K562 (cell line): ENCODE measurements around the gene NFIL3. TPM values are rescaled to one million over a fixed set of nuclear protein-coding genes. Genes with fewer than 3 reads are reported as not detected.
A peak's percentile ranks its signal among the peaks of the same experiment; 100 is the strongest.

ENCODE experiments used
- ATAC-seq: fragments of 200-7000 bp; cut with Tn5 transposase; 3 replicates; pipeline ENCODE4 v1.9.1; 2020; ENCODE audit warnings: moderate library complexity
- BruUV-seq: library from RNA; stranded (reverse); fragments of 400-500 nt; replicated peaks from 2 replicates; lab custom pipeline; 2021; lab: Mats Ljungman, UMichigan
- CTCF ChIA-PET: fragments of 300-600 bp; formaldehyde crosslinking; extraction: SDS; loops from one replicate; lab custom pipeline; 2021; ENCODE audit warnings: low intra/inter-chr PET ratio; lab: Yijun Ruan, JAX
- POLR2A ChIA-PET: fragments of 300-600, 350-650 bp; sonication (Branson Sonifier 250); formaldehyde crosslinking; extraction: SDS; loops from one replicate; lab custom pipeline; 2021; ENCODE audit warnings: antibody characterized with exemption, inconsistent platforms; lab: Yijun Ruan, JAX
- DNase-seq, 4 experiments: peaks; one replicate each; pipeline versions ENCODE4 v3.0.0 to v3.0.0-alpha.2; 2011 to 2018; ENCODE audit warnings: low spot score in 3 of 4, mixed read lengths in 3 of 4; ENCODE audit errors: extremely low read depth in 1 of 4
- FAIRE-seq: peaks from 2 replicates; lab custom pipeline; 2011; peaks lifted over from hg19 to GRCh38; lab: Jason Lieb, UNC
- H2AFZ ChIP-seq: 2 replicates; pipeline ENCODE4 v1.6.0; 2011; ENCODE audit warnings: low read depth, low read length, control low read depth, inconsistent platforms
- H3K27ac ChIP-seq: fragments of 200-600 bp; 3 replicates; pipeline ENCODE4 v1.8.0; 2011; ENCODE audit warnings: low read depth, mild to moderate bottlenecking, control low read depth, inconsistent platforms, low read length, moderate library complexity, mixed read lengths; ENCODE audit errors: extremely low read depth
- H3K27me3 ChIP-seq, 2 experiments: fragments of 300-600 bp in 1 of 2; 2 replicates in 1 of 2; 3 replicates in 1 of 2; pipeline versions ENCODE4 v1.6.0 to v1.8.0; 2011; ENCODE audit warnings: inconsistent platforms in 2 of 2, low read length in 2 of 2, mild to moderate bottlenecking in 1 of 2, mixed read lengths in 1 of 2, moderate library complexity in 1 of 2; ENCODE audit not compliant: control insufficient read depth in 2 of 2, insufficient read depth in 2 of 2
- H3K36me3 ChIP-seq: fragments of 300-600 bp; 3 replicates; pipeline ENCODE4 v1.8.0; 2011; ENCODE audit warnings: mild to moderate bottlenecking, low read length, inconsistent platforms; ENCODE audit not compliant: control insufficient read depth, insufficient read depth
- H3K4me1 ChIP-seq, 2 experiments: fragments of 200-600 bp in 1 of 2; replicated peaks in 1 of 2; 2 replicates in 1 of 2; 3 replicates in 1 of 2; pipeline versions ENCODE4 v1.5.1 to v1.8.0; 2011; ENCODE audit warnings: inconsistent platforms in 2 of 2, low read length in 2 of 2, mild to moderate bottlenecking in 1 of 2, mixed read lengths in 1 of 2, moderate library complexity in 1 of 2; ENCODE audit not compliant: control insufficient read depth in 2 of 2, insufficient read depth in 2 of 2
- H3K4me2 ChIP-seq: 2 replicates; pipeline ENCODE4 v1.6.1; 2011; ENCODE audit warnings: low read length, control low read depth, inconsistent platforms, mixed read lengths; ENCODE audit not compliant: insufficient read depth
- H3K4me3 ChIP-seq: fragments of 200-600 bp; sonication (generic), shearing (Covaris generic); 2 replicates; pipeline ENCODE4 v1.5.1; 2016; ENCODE audit warnings: control low read depth, inconsistent platforms
- H3K79me2 ChIP-seq: fragments of 200-600 bp; 3 replicates; pipeline ENCODE4 v1.8.0; 2011; ENCODE audit warnings: low read length, inconsistent platforms; ENCODE audit not compliant: control insufficient read depth, insufficient read depth
- H3K9ac ChIP-seq, 2 experiments: 2 replicates each; pipeline versions ENCODE4 v1.6.0 to v1.6.1; 2011; ENCODE audit warnings: low read depth in 2 of 2, low read length in 2 of 2, control low read depth in 1 of 2, inconsistent platforms in 1 of 2, mild to moderate bottlenecking in 1 of 2, mixed read lengths in 1 of 2; ENCODE audit not compliant: insufficient read depth in 1 of 2
- H3K9me1 ChIP-seq: one replicate; pipeline ENCODE4 v1.6.0; 2011; ENCODE audit warnings: inconsistent platforms, mild to moderate bottlenecking, low read length, moderate library complexity; ENCODE audit not compliant: control insufficient read depth, insufficient read depth
- H3K9me3 ChIP-seq: replicated peaks from 2 replicates; pipeline ENCODE4 v1.5.1; 2011; ENCODE audit warnings: low read depth, low read length, inconsistent platforms; ENCODE audit not compliant: control insufficient read depth, insufficient read depth
- H4K20me1 ChIP-seq: replicated peaks from 2 replicates; pipeline ENCODE4 v1.6.1; 2011; ENCODE audit warnings: low read length, inconsistent platforms, mixed read lengths; ENCODE audit not compliant: control insufficient read depth, insufficient read depth
- CEBPB ChIP-seq: fragments of 450-650 bp; IDR thresholded peaks from 2 replicates; pipeline ENCODE4 v1.6.1; 2016; ENCODE audit warnings: missing genetic modification characterization, missing compliant biosample characterization
- CEBPG ChIP-seq, 3 experiments: fragments of 200-800 bp in 1 of 3; sonication (Bioruptor generic) in 1 of 3; sonication (generic) in 1 of 3; formaldehyde crosslinking in 1 of 3; IDR thresholded peaks in 2 of 3; conservative IDR thresholded peaks in 1 of 3; 2 replicates each; pipeline versions ENCODE4 v1.6.1 to v1.8.0; 2016 to 2022; ENCODE audit warnings: missing compliant biosample characterization in 2 of 3, missing genetic modification characterization in 2 of 3, mild to moderate bottlenecking in 1 of 3, missing genetic modification reagents in 1 of 3
- EWSR1 ChIP-seq: fragments of 450-650 bp; IDR thresholded peaks from 2 replicates; pipeline ENCODE4 v1.6.1; 2018; ENCODE audit warnings: borderline replicate concordance, mild to moderate bottlenecking, low read depth, moderate library complexity; ENCODE audit not compliant: partially characterized antibody
- RBBP5 ChIP-seq: fragments of 200-600 bp; sonication (generic); IDR thresholded peaks from 2 replicates; pipeline ENCODE4 v1.6.1; 2012; ENCODE audit warnings: borderline replicate concordance, mild to moderate bottlenecking, low read length, control low read depth, inconsistent platforms; ENCODE audit not compliant: insufficient read depth, poor library complexity, severe bottlenecking
- SRF ChIP-seq, 2 experiments: fragments of 250-450, 450-650 bp in 1 of 2; sonication (Bioruptor Pico) in 1 of 2; sonication (generic) in 1 of 2; formaldehyde crosslinking; IDR thresholded peaks; 2 replicates each; pipeline versions ENCODE4 v1.5.0 to v1.5.1; 2020 to 2022; ENCODE audit warnings: mild to moderate bottlenecking in 1 of 2, missing genetic modification reagents in 1 of 2
- TAF1 ChIP-seq: IDR thresholded peaks from 2 replicates; pipeline ENCODE4 v1.6.1; 2011; ENCODE audit warnings: mild to moderate bottlenecking, low read length, moderate library complexity; ENCODE audit not compliant: insufficient read depth, control insufficient read depth, severe bottlenecking; ENCODE audit errors: extremely low read depth
- ZHX1 ChIP-seq: fragments of 150-350 bp; conservative IDR thresholded peaks from 2 replicates; pipeline ENCODE4 v1.6.1; 2014; ENCODE audit warnings: low read length
- WGBS: fragments of 100-300 bp; shearing (Covaris generic); methylation state at CpG from one replicate; pipeline ENCODE4 v1.1.6; 2016; ENCODE audit warnings: low coverage, mixed read lengths; ENCODE audit not compliant: insufficient coverage; ENCODE audit errors: missing lambda C conversion rate; 5-methylcytosine and 5-hydroxymethylcytosine counted together
- in situ Hi-C: fragments of 300-500 bp; cut with MboI; formaldehyde crosslinking; loops from 4 replicates; pipeline ENCODE4 v1.15.0; 2018; ENCODE audit warnings: inconsistent platforms, mixed read lengths
- intact Hi-C: fragments of 100-400 bp; cut with micrococcal nuclease; formaldehyde crosslinking; loops from 2 replicates; pipeline ENCODE4 v1.14.2; 2022
- polyA plus RNA-seq, 8 experiments: library from polyadenylated mRNA; depleted of rRNA in 4 of 8; stranded (reverse) in 5 of 8; unstranded in 3 of 8; fragments of >200 nt; fragmentation: Nextera tagmentation in 2 of 8; fragmentation: Illumina TruSeq in 1 of 8; extraction: Ambion mirVana in 2 of 8; extraction: Trizol in 1 of 8; gene quantifications; 2 replicates each; pipeline versions ENCODE4 v1.2.1 to v1.2.3, GENCODE V29; 2011 to 2014; ENCODE audit warnings: inconsistent platforms in 1 of 8, missing spikeins in 1 of 8
- total RNA-seq, 7 experiments: library from RNA; depleted of rRNA in 6 of 7; stranded (reverse); fragments of >200 nt in 6 of 7; fragmentation: Illumina TruSeq in 2 of 7; extraction: Trizol in 2 of 7; gene quantifications; 2 replicates each; pipeline versions ENCODE4 v1.2.1 to v1.2.3, GENCODE V29; 2011 to 2021; ENCODE audit warnings: low replicate concordance in 1 of 7

Gene NFIL3
- total and polyA plus RNA-seq, 9 of the 15 experiments (the other 6 are each of a cell fraction or from before 2014, with no cell fraction given), result 3.2 to 16.1 (median 9.3) TPM

- Histone ChIP-seq H3K9ac (no peak overlapping the region), H3K4me2 (no peak overlapping the region), H4K20me1 (no peaks in the 10 kb centered on the region), H3K79me2 (no peaks in the 10 kb centered on the region), H3K27me3 (no peaks in the 10 kb centered on the region), H3K9me1 (no peaks in the 10 kb centered on the region), H3K9me3 (no peaks in the 10 kb centered on the region), H2AFZ (no peak overlapping the region), H3K4me3 (no peak overlapping the region), H3K4me1 (no peaks in the 10 kb centered on the region), H3K36me3 (no peaks in the 10 kb centered on the region), H3K27ac (no peak overlapping the region)
- WGBS, result 32% methylated on average over 4 of the region's 4 CpGs
- intact Hi-C loops (no loop called here), in situ Hi-C loops (no loop called here)
- no TSS peak for BruUV-seq
- DNase-seq (no peak), ATAC-seq (no peak), FAIRE-seq (no peak)
- POLR2A ChIA-PET, result no interaction called here
- CTCF ChIA-PET, result no interaction called here
- TF ChIP-seq CEBPG (CRISPR knock-in tag; IDR thresholded peaks at IDR 0.05) (peak; percentile 39; the same call in 1 of the 2 replicates), CEBPG (tag; conservative IDR thresholded peaks at IDR 0.05 in 1 of 2, IDR thresholded peaks at IDR 0.05 in 1 of 2) (peak; percentile 60 to 67; a peak in 3 of 4 replicates), CEBPB (tag) (peak; percentile 96), SRF (CRISPR knock-in tag; IDR thresholded peaks at IDR 0.05) (no peak)
Observed at GRCh38 chr9:91395106-91395552, 28.5 kb downstream of the NFIL3 start.

GRCh38 chr9:91393826-91394225 lies 29.8 kb downstream of the NFIL3 start:
- Histone ChIP-seq H3K4me1 (no peaks in the 10 kb centered on the region), H2AFZ (no peak overlapping the region), H3K27ac (no peak overlapping the region), H4K20me1 (no peaks in the 10 kb centered on the region), H3K4me3 (no peak overlapping the region), H3K4me2 (no peak overlapping the region), H3K9me1 (no peaks in the 10 kb centered on the region), H3K27me3 (no peaks in the 10 kb centered on the region), H3K36me3 (no peaks in the 10 kb centered on the region), H3K79me2 (no peaks in the 10 kb centered on the region), H3K9me3 (no peaks in the 10 kb centered on the region), H3K9ac (no peak overlapping the region)
- intact Hi-C loops, result no loop called here
- TF ChIP-seq TAF1, result no peak
- no peak for TF ChIP-seq RBBP5
- TF ChIP-seq ZHX1, result no peak
- TF ChIP-seq EWSR1, result no peak
- no peak for DNase-seq
- no peak for ATAC-seq
- BruUV-seq, result no TSS peak
- POLR2A ChIA-PET, result interaction anchor here (0.6 to 0.7 kb wide), 2 partner anchors 318 to 429 kb away, joined by 3 read pairs; no protein-coding TSS in a partner anchor
- CTCF ChIA-PET, result no interaction called here
- in situ Hi-C loops, result no loop called here
- no peak for FAIRE-seq
- WGBS, result 65% methylated on average over 5 of the region's 5 CpGs
